ENCODE measurements around the gene SOWAHC. TPM values are rescaled to one million over a fixed set of nuclear protein-coding genes. Genes with fewer than 3 reads are reported as not detected.

The SOWAHC gene
- total and polyA plus RNA-seq, 2 of the 13 experiments (the other 11 are each of a cell fraction or from before 2014, with no cell fraction given): 21.2 to 22.5 TPM

DNA sequence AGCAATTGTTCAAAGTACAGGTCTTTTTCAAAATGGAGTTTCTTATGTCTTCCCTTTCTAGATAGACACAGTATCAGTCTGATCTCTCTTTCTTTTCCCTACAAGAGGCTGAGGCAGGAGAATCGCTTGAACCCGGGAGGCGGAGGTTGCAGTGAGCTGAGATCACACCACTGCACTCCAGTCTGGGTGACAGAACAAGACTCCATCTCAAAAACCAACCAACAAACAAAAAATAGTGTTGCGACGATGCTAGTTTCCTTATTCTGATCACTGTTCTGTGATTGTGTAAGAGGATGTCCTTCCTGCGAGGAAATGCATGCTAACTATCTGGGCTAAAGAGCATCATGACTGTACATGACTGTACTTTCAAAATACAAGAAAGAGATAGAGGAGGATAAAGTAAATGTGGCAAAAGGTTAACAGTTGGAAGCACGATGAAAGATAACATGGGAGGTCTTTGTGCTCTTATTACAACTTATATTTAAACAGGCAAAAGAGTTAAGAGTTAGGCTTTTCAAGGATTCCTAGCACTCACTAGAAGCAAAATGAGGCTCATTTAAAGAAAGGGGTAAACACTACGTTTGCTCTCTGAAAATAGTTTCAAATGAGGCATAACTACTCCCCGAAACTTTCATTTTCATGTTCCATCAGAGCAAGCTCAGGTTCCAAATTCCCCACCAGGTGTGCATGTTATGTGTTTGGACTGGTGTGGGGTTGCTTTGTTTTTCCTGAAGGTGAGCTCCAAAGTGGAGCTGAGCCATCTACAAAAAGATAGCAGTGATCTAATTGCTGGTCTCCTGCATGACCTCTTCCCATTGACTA, 23.8 kb downstream of the SOWAHC start (continued):
- TF ChIP-seq CCDC6 (CRISPR knock-in tag; IDR thresholded peaks at IDR 0.05) (0 out of 2 replicates have a peak, but pooled peaks have one; percentile 32), ZBTB20 (CRISPR knock-in tag; IDR thresholded peaks at IDR 0.05; ENCODE audit: borderline replicate concordance, low read depth) (no peak), ZNF598 (CRISPR knock-in tag; IDR thresholded peaks at IDR 0.05; ENCODE audit: borderline replicate concordance) (0 out of 2 replicates have a peak, but pooled peaks have one; percentile 30), PHB2 (IDR thresholded peaks at IDR 0.05; ENCODE audit: partially characterized antibody) (no peak), ZNF776 (CRISPR knock-in tag; IDR thresholded peaks at IDR 0.05) (no peak), ATF7 (IDR thresholded peaks at IDR 0.05) (no peak), ATF7 (CRISPR knock-in tag; IDR thresholded peaks at IDR 0.05) (no peak), SUZ12 (IDR thresholded peaks at IDR 0.05; ENCODE audit: low read depth, low read length) (no peak), ZNF501 (CRISPR knock-in tag; IDR thresholded peaks at IDR 0.05) (0 out of 2 replicates have a peak, but pooled peaks have one; percentile 36), ZNF616 (CRISPR knock-in tag; IDR thresholded peaks at IDR 0.05; ENCODE audit: low read depth) (no peak), FOSL2 (CRISPR knock-in tag; IDR thresholded peaks at IDR 0.05) (peak; percentile 44), ELF3 (CRISPR knock-in tag; IDR thresholded peaks at IDR 0.05) (peak; percentile 98), HOXA7 (CRISPR knock-in tag; IDR thresholded peaks at IDR 0.05) (no peak), ARNT (IDR thresholded peaks at IDR 0.05) (no peak), THRA (CRISPR knock-in tag; IDR thresholded peaks at IDR 0.05; ENCODE audit: borderline replicate concordance) (no peak), ZNF605 (CRISPR knock-in tag; IDR thresholded peaks at IDR 0.05) (no peak), POLR2AphosphoS5 (IDR thresholded peaks at IDR 0.05; ENCODE audit: low read depth, low read length) (no peak), ZKSCAN5 (CRISPR knock-in tag; IDR thresholded peaks at IDR 0.05) (no peak), ZNF724P (CRISPR knock-in tag; IDR thresholded peaks at IDR 0.05; ENCODE audit: borderline replicate concordance) (no peak), ZNF792 (CRISPR knock-in tag; IDR thresholded peaks at IDR 0.05) (peak; percentile 100), AHDC1 (CRISPR knock-in tag; IDR thresholded peaks at IDR 0.05; ENCODE audit: borderline replicate concordance) (peak; percentile 90), ZNF576 (CRISPR knock-in tag; IDR thresholded peaks at IDR 0.05) (no peak)
- TF ChIP-seq, protein P1, sequence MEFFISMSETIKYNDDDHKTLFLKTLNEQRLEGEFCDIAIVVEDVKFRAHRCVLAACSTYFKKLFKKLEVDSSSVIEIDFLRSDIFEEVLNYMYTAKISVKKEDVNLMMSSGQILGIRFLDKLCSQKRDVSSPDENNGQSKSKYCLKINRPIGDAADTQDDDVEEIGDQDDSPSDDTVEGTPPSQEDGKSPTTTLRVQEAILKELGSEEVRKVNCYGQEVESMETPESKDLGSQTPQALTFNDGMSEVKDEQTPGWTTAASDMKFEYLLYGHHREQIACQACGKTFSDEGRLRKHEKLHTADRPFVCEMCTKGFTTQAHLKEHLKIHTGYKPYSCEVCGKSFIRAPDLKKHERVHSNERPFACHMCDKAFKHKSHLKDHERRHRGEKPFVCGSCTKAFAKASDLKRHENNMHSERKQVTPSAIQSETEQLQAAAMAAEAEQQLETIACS (CRISPR knock-in tag; IDR thresholded peaks at IDR 0.05): no peak
